Measurements from ENCODE around the gene PTCRA. TPM values are rescaled to one million over a fixed set of nuclear protein-coding genes. Genes with fewer than 3 reads are reported as not detected.

The PTCRA gene
- polyA plus RNA-seq, 2 of the 4 experiments (the other 2 are of a cell fraction), result not detected

- no peak for FAIRE-seq
- H3K4me2 ChIP-seq, result peak within 1 kb of the TSS; percentile 77
- H3K27ac ChIP-seq, result peak within 1 kb of the TSS; percentile 84 to 97
- peak within 1 kb of the TSS; percentile 62 for H3K4me3 ChIP-seq
- CTCF ChIA-PET, result interaction anchor here (1.0 to 3.0 kb wide), 6 partner anchors 12 to 215 kb away, joined by 3 to 14 read pairs (median 3); no protein-coding TSS in a partner anchor
- DNase-seq (ENCODE audit: low read depth in 1 of 2, low spot score in 1 of 2), result peak; percentile 88 to 98
- POLR2A ChIA-PET, result interaction anchor here (0.6 to 2.5 kb wide), 13 partner anchors 8 to 589 kb away, joined by 3 to 13 read pairs (median 4); partner anchors contain the start of genes CUL7, PEX6, PPP2R5D and RRP36
- TF ChIP-seq RNF2 (IDR thresholded peaks at IDR 0.05; ENCODE audit: borderline replicate concordance, low read depth) (no peak), JUN (IDR thresholded peaks at IDR 0.05) (peak; percentile 45 to 49; a peak in 3 of 5 replicates), ZSCAN20 (CRISPR knock-in tag; IDR thresholded peaks at IDR 0.05) (no peak), RARB (CRISPR knock-in tag; IDR thresholded peaks at IDR 0.05) (no peak), HOXB13 (CRISPR knock-in tag; IDR thresholded peaks at IDR 0.05; ENCODE audit: low read depth) (0 out of 2 replicates have a peak, but pooled peaks have one; percentile 41), POLR2A (IDR thresholded peaks at IDR 0.05; ENCODE audit: low read length) (peak; percentile 51), HEYL (CRISPR knock-in tag; IDR thresholded peaks at IDR 0.05) (no peak), PBX3 (IDR thresholded peaks at IDR 0.05) (peak; percentile 81), MYC (IDR thresholded peaks at IDR 0.05; ENCODE audit: borderline replicate concordance, low read length) (peak; percentile 86; the same call in 1 of the 2 replicates), USF2 (IDR thresholded peaks at IDR 0.05) (peak; percentile 81), BHLHE40 (IDR thresholded peaks at IDR 0.05; ENCODE audit: low read depth, low read length) (peak; percentile 13; the same call in 1 of the 2 replicates), FOXS1 (CRISPR knock-in tag; IDR thresholded peaks at IDR 0.05) (no peak), REST (IDR thresholded peaks at IDR 0.05) (no peak), BCL3 (IDR thresholded peaks at IDR 0.05) (peak; percentile 26; the same call in 1 of the 3 replicates), TP53 (CRISPR knock-in tag; IDR thresholded peaks at IDR 0.05) (no peak; the same call in 1 of the 2 replicates), EHF (CRISPR knock-in tag; IDR thresholded peaks at IDR 0.05) (no peak), KDM1A (IDR thresholded peaks at IDR 0.05; ENCODE audit: low read depth) (no peak), RFX5 (IDR thresholded peaks at IDR 0.05) (peak; percentile 84), HMGXB4 (CRISPR knock-in tag; IDR thresholded peaks at IDR 0.05; ENCODE audit: borderline replicate concordance) (no peak), HOXB5 (CRISPR knock-in tag; IDR thresholded peaks at IDR 0.05) (peak; percentile 74)
- TF ChIP-seq, protein P1, sequence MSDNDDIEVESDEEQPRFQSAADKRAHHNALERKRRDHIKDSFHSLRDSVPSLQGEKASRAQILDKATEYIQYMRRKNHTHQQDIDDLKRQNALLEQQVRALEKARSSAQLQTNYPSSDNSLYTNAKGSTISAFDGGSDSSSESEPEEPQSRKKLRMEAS (IDR thresholded peaks at IDR 0.05), result peak; percentile 98
- TF ChIP-seq, protein P2, sequence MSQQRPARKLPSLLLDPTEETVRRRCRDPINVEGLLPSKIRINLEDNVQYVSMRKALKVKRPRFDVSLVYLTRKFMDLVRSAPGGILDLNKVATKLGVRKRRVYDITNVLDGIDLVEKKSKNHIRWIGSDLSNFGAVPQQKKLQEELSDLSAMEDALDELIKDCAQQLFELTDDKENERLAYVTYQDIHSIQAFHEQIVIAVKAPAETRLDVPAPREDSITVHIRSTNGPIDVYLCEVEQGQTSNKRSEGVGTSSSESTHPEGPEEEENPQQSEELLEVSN (IDR thresholded peaks at IDR 0.05; ENCODE audit: borderline replicate concordance, low read depth), result peak; percentile 94
- TF ChIP-seq, protein P3, sequence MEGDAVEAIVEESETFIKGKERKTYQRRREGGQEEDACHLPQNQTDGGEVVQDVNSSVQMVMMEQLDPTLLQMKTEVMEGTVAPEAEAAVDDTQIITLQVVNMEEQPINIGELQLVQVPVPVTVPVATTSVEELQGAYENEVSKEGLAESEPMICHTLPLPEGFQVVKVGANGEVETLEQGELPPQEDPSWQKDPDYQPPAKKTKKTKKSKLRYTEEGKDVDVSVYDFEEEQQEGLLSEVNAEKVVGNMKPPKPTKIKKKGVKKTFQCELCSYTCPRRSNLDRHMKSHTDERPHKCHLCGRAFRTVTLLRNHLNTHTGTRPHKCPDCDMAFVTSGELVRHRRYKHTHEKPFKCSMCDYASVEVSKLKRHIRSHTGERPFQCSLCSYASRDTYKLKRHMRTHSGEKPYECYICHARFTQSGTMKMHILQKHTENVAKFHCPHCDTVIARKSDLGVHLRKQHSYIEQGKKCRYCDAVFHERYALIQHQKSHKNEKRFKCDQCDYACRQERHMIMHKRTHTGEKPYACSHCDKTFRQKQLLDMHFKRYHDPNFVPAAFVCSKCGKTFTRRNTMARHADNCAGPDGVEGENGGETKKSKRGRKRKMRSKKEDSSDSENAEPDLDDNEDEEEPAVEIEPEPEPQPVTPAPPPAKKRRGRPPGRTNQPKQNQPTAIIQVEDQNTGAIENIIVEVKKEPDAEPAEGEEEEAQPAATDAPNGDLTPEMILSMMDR (IDR thresholded peaks at IDR 0.05), result no peak
- WGBS (ENCODE audit: missing lambda C conversion rate), result 1% methylated on average over 27 of the region's 63 CpGs
- H3K4me1 ChIP-seq, result peaks cover 11% of the 10 kb centered on the region; the same call in 2 of the 3 replicates
- peak; percentile 97 for ATAC-seq
- H3K9me3 ChIP-seq, result no peaks in the 10 kb centered on the region
These were observed 13.3 kb downstream of the PTCRA start, which contains the start of gene CNPY3 for GRCh38 chr6:42928986-42929820. Gene CNPY3, plus strand, starts transcription at chr6:42929480. Its CDS starts 91 bp downstream, at chr6:42929571.
